ENCODE results near the gene CPA5.
"Not testable (repeated sequence)": the region's sequence is repeated elsewhere in the genome, so short reads cannot be mapped to it uniquely, and the experiment has no call there.

The CPA5 gene

DNA sequence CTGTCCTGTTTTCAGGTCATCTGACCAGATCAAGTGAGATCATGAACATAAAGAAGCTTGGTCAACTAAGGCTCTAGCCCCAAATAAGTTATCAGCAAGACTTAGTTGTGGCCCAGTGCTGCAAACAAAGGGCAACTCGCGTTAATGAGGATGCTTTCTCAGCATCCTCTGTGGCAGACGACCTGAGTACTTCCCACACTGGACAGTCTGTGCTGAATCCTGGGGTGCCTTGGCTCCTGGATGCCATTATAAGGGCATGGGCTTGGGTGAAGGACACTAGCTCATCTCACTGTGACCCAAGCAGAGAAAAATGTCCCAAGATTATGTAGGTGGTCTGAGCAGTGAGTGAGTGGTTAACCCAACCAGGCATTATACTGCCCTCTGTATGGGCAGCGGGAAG is 13.9 kb downstream of the CPA5 start:
- DNase-seq (ENCODE audit: low read depth), result no peak

- no peak for DNase-seq (ENCODE audit: low read depth)
Measured at GRCh38 chr7:130359276-130359857, 14.8 kb downstream of the CPA5 start.

DNA sequence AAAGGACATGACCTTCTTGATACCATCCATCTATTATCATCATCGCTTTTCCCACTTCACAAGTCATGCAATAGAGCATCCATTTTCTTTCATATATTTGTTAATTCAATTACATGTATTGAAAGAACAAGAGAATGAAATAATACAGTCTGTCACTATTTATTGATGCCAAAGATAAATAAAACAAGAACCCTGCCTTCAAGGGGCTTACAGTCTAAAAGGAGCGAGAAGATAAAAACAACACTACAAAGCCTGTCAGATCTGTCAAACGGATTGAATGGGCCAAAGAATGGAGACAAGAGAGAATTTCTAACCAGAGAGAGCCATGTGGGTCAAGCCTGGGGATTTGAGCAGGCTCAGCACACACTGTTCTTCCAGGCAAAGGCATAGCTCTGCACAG is 15.9 kb downstream of the CPA5 start:
- DNase-seq (ENCODE audit: low read depth), result no peak

DNA sequence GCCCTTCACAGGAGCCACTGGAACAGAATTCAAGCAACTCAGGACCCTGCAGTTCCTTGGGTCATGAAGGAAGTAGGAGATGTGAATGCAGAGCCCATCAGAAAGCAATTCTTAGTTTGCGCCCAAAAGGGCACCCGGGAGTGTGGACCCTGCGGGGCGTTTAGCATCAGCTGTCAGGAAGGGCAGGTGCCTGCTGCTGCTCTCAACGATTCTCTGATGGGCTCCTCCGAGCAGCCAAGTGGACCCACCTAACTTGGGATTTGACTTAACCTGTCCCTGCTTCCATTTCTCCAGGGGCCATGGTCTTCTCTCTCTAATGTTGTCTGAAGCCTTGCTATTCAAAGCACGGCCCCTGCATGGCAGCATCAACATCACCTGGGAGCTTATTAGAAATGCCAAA is 17.1 kb downstream of the CPA5 start:
- no peak for DNase-seq (ENCODE audit: low read depth)

DNA sequence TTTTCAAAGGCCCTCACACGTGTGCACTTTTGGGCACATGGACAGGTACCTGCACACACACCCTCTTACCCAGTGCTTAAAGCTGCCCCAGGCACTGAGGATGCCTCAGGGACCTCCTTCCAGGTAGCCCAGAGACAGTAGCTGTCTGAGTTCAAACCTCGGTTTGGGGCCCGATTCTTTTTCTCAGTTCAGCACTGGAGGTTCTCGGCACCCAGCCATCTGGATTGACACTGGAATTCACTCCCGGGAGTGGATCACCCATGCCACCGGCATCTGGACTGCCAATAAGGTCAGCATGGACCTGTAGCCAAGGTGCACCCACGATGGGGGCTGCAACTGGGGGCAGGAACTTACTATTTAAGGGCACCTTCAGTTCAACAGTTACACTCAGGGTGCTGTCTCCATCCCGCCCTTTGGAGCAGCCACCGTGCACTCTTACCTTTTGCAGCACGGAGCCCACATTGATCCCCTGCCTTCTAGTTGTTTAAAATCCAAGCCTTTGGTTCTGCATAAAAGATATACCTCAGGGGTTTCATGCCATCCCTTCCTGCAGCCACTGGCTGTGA is 17.7 kb downstream of the CPA5 start:
- no peak for DNase-seq (ENCODE audit: low read depth)

- no peak for DNase-seq (ENCODE audit: low read depth)
Measured at GRCh38 chr7:130363026-130363847, 18.6 kb downstream of the CPA5 start.

DNA sequence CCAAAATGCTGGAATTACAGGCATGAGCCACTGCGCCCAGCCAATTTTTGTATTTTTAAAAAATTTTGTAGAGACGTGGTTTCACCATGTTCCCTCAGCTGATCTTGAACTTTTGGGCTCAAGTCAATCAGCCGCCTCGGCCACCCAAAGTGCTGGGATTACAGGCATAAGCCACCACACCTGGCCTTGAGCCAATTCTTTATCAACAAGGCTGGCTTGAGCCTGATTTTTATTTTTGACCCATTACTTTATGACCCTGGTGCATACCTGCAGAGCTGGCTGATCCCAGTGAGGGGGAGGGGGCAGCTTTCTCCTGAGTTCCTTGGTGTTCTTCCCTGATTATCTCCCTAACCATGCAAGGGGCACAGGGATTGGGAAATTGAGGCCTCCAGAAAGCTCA is 19.8 kb downstream of the CPA5 start:
- no peak for DNase-seq (ENCODE audit: low read depth)

DNA sequence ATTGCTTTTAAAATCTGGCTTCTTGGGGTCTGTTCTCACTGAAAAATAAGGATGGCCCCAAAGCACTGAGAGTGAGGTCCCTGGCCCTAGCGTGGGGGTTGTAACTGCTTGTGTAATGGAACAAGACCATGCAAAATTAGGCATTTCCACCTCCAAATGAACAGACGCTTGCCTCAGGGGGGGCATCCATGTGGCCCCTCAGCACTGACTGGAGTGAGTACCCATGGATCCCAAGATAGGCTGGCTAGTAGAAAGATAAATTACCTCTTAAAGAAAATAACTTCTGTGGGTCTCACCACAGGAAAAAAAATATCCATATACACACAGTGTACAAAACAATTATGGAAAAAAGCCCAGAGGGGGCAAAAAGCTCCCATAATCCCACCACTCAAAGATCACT is 20.5 kb downstream of the CPA5 start:
- no peak for DNase-seq (ENCODE audit: low read depth)

- DNase-seq (ENCODE audit: low read depth), result no peak
Measured at GRCh38 chr7:130365511-130366441, 21.2 kb downstream of the CPA5 start.

DNA sequence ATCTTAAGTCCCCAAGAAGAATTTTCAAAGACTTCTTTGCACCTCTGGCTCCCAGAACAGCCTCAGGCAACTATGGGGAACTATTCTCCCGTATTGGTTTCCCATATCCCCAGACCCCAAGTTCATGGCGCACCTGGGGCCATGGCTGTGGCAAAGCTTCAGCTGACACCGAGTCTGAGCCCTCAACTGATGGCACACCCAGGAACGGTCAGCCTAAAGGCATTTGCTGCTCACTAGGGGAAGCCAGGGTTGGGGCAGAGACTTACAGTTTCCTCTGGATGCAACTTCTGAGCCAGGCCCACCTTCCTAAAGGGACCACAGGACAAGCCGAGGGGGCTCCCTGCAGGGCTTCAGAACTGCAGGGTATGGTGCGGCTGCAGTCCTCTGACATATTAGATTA is 21.9 kb downstream of the CPA5 start:
- DNase-seq (ENCODE audit: low read depth), result no peak

DNA sequence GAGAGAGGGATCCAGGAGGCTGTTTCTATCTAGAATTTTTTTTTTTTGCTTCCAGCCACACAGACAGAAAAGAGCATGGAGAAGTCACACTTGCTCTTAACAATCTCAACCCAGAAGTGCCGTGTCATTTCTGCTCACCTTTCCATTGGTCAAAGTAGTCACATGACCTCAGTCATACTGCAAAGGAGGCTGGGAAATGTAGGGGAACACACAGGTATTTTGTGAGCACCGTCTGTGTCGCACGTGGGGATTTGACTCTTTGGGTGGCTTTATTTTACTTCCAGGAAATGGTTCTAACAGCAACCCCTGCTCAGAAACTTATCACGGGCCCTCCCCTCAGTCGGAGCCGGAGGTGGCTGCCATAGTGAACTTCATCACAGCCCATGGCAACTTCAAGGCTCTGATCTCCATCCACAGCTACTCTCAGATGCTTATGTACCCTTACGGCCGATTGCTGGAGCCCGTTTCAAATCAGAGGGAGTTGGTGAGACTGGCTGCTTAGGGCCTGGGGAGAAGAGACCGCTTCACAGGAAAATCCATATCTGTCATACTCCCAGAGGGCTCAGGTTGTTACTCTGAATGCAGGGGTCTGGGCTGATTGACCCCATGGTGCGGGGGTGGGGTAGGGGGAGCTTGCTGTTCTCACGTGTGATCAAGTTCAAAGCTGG is 22.6 kb downstream of the CPA5 start:
- DNase-seq (ENCODE audit: low read depth), result no peak

GRCh38 chr7:130367836-130368746 is 23.5 kb downstream of the CPA5 start:
- no peak for DNase-seq (ENCODE audit: low read depth)

DNA sequence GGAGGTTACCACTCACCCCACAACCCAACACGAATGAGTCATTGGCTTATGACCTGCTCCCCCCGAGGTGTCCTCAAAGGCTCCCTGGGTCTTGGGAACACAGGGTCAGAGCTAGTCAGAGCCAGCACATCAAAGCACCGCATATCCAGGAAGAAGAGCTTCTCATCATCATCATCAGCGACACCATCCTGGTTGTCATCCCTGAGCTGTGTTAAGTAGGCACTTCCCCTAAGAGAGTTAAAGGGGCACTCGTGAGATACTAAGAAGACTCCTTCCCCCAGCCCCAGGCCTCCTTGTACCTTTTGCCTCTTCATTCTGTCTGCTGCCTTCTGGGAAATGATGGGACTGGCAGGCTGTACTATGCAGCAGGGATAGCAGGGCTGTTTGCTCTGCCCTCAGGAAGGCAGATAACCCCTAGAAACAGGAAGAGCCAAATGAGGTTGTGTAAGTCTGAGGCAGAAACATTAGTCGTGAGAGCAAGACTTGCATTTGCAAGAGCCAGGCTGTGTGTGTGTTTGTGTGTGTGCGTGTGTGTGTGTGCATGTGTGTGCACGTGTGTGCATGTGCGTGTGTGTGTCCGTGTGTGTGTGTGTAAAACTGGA is 24.6 kb downstream of the CPA5 start:
- no peak for DNase-seq (ENCODE audit: low read depth)

DNA sequence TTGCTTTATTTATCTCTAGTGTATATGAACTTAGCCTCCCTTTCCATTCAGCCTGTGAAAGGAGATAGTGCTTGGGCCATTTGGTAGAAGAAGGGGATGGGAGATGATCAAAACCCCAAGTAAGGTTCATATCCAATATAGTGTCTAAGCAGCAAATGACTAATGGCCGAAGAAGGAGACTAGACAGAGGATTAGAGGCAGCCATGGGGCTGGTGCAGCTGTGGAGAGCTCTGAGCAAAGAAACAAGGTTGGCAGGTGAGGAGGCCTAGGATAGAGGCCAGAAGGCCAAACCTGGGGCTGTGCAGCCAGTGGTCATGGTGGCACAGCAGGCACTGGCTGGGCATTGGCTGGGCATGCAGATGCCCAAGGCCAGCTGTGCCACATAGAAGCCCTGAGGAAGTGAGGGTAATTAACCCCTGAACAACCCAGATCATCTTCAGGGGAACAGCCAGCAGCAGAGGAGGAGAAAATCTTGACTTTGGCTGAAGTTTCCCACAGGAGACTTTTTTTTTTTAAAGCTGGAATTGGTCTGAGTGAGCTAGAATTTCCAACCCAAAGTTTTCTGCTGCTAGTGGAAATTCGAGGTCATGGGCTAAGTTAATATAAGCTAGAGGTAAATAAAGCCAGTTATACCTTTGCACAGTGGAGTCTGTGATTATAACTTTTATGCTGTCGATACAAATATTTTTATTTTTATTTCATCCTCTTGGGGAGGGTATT is 25.4 kb downstream of the CPA5 start:
- DNase-seq (ENCODE audit: low read depth), result no peak

DNA sequence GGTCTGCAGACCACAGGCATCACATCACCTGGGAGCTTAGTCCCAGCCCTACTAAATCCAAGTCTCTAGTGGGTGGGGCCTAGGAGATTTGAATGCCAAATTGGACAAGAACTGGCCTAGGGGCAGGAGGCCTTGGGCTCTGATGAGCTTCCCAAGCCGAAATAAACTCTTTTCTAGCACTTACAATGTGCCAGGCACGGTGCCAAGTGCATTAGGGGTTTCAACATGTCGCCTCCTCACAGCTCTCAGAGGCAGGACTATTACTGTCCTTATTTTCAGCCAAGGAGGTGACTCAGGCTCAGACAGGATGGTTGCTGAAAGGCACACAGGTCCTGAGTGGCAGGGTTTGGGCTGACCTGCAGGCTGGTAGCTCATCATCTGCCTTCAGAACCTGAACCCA is 26.4 kb downstream of the CPA5 start:
- DNase-seq (ENCODE audit: low read depth), result no peak

DNA sequence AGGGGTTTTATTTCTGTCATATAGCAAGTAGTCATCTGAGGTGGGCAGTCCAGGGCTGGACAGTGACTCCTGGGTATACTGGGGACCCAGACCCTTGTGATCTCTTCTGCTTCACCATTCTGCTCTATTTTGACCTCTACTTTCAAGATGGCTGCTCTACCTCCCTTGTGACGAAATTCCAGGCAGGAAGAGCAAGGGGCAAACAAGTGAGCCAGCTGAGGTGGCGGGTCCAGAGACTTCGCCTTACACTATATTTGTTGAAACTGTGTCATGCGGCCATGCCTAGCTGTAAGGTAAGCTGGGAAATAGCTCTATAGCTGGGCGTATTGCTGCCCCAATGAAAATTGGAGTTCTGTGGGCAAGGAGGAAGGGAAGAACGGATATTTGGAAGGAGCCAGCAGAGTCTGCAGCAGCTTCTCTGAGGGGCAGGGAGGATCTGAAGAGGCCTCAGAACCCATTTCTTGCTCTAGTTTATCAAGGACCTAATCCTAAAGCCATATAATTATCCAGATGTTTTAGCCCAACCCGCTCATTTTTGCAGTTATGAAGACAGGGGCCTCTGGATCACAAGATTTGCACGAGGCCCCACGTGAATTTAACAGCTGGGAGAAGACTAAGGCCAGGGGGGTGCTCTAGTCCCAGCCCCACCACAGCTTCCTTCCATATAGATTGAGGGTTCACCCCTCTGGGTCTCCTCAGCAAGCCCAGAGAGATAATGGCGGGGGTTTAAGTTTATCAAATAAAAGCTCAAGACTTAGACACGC is 28.0 kb downstream of the CPA5 start:
- DNase-seq (ENCODE audit: low read depth), result no peak

DNA sequence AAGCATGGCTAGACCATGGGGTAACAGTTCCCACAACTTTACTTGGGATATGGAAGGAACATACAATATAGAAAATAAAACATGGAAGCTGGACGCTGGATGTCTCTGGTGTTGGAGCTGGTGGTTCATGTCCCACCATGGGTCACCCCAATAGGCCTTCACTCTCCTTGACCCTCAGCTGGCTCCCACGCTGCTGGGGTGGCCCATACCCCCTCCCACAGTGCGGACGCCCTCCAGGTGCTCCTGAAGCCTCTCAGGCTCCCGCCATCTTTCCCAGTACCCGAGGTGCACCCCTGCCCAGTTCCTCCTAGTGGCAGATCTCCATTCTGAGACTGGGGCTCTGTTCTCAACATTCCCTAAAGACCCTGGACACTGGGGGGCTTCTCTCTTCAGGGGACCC is 29.9 kb downstream of the CPA5 start:
- no peak for DNase-seq (ENCODE audit: low read depth)

GRCh38 chr7:130376461-130376860 is 31.8 kb downstream of the CPA5 start:
- DNase-seq (ENCODE audit: low read depth), result not testable (repeated sequence)

GRCh38 chr7:130377178-130377577 is 32.6 kb downstream of the CPA5 start:
- DNase-seq (ENCODE audit: low read depth), result no peak

All from activated T-cell treated with anti-CD3 and anti-CD28 coated beads for 1 hour (primary cell).